ENCODE measurements around the gene BOLL.

DNA sequence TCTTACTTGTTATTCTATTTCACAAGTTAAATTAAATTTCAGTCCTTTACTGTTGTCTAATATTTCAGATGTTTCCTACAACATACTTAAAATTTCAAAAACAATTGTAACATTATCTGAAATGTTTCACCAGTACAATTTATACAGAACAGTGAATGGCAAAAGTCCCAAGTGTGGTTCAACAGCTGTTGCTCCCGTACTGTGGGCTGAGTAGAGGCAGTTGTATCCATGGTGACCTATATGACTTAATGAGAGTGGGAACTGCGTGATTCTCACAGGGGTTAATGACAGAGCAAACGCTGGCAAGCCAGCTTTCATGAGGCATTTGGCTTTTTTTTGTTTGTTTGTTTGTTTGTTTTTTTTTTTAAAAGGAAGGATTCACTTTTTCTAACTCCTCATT lies 13.9 kb upstream of the BOLL start:
- TF ChIP-seq POLR2AphosphoS5 (IDR thresholded peaks at IDR 0.05; ENCODE audit: low read depth, low read length) (no peak), REST (IDR thresholded peaks at IDR 0.05; ENCODE audit: insufficient read depth in 1 of 2, low read depth in 2 of 2, low read length in 1 of 2) (no peak)
- TF ChIP-seq, protein P1, sequence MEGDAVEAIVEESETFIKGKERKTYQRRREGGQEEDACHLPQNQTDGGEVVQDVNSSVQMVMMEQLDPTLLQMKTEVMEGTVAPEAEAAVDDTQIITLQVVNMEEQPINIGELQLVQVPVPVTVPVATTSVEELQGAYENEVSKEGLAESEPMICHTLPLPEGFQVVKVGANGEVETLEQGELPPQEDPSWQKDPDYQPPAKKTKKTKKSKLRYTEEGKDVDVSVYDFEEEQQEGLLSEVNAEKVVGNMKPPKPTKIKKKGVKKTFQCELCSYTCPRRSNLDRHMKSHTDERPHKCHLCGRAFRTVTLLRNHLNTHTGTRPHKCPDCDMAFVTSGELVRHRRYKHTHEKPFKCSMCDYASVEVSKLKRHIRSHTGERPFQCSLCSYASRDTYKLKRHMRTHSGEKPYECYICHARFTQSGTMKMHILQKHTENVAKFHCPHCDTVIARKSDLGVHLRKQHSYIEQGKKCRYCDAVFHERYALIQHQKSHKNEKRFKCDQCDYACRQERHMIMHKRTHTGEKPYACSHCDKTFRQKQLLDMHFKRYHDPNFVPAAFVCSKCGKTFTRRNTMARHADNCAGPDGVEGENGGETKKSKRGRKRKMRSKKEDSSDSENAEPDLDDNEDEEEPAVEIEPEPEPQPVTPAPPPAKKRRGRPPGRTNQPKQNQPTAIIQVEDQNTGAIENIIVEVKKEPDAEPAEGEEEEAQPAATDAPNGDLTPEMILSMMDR (IDR thresholded peaks at IDR 0.05) = no peak
